ENCODE data around the gene RMND5A.
"Not testable (repeated sequence)": the region's sequence is repeated elsewhere in the genome, so short reads cannot be mapped to it uniquely, and the experiment has no call there.

RMND5A gene

GRCh38 chr2:86714579-86715173 is 5.4 kb upstream of the RMND5A start:
- DNase-seq, result not testable (repeated sequence)

- not testable (repeated sequence) for DNase-seq
These were observed 841 bp upstream of the RMND5A start for GRCh38 chr2:86719263-86719636.

- DNase-seq, result not testable (repeated sequence)
These were observed 639 bp downstream of the RMND5A start for GRCh38 chr2:86720540-86721320.

- not testable (repeated sequence) for DNase-seq
These were observed 5.6 kb downstream of the RMND5A start for GRCh38 chr2:86725706-86726105.

- DNase-seq, result not testable (repeated sequence)
These were observed 12.0 kb downstream of the RMND5A start for GRCh38 chr2:86732040-86732525.

GRCh38 chr2:86732837-86733236 is 12.7 kb downstream of the RMND5A start:
- not testable (repeated sequence) for DNase-seq

GRCh38 chr2:86733528-86733927 is 13.4 kb downstream of the RMND5A start:
- not testable (repeated sequence) for DNase-seq

- DNase-seq, result not testable (repeated sequence)
These were observed 14.8 kb downstream of the RMND5A start for GRCh38 chr2:86734896-86735295.

GRCh38 chr2:86739485-86739884 is 19.4 kb downstream of the RMND5A start:
- not testable (repeated sequence) for DNase-seq

GRCh38 chr2:86739889-86740288 is 19.8 kb downstream of the RMND5A start:
- DNase-seq, result not testable (repeated sequence)

- DNase-seq, result not testable (repeated sequence)
These were observed 21.9 kb downstream of the RMND5A start for GRCh38 chr2:86741889-86742498.

GRCh38 chr2:86744152-86744551 is 24.1 kb downstream of the RMND5A start:
- DNase-seq, result no peak

- DNase-seq, result no peak
These were observed 26.8 kb downstream of the RMND5A start for GRCh38 chr2:86746939-86747338.

- no peak for DNase-seq
These were observed 27.9 kb downstream of the RMND5A start for GRCh38 chr2:86747711-86748639.

- no peak for DNase-seq
These were observed 30.2 kb downstream of the RMND5A start for GRCh38 chr2:86750240-86750839.

- no peak for DNase-seq
These were observed 31.7 kb downstream of the RMND5A start for GRCh38 chr2:86751778-86752177.

GRCh38 chr2:86752934-86753333 is 32.8 kb downstream of the RMND5A start:
- DNase-seq, result no peak

GRCh38 chr2:86753606-86754005 is 33.5 kb downstream of the RMND5A start:
- no peak for DNase-seq

GRCh38 chr2:86758405-86758804 is 38.3 kb downstream of the RMND5A start:
- no peak for DNase-seq

GRCh38 chr2:86760371-86760770 is 40.3 kb downstream of the RMND5A start:
- DNase-seq, result no peak

GRCh38 chr2:86764661-86765309 is 44.7 kb downstream of the RMND5A start:
- peak in 1 of 2 experiments; percentile 33 for DNase-seq

GRCh38 chr2:86765310-86765695 is 45.2 kb downstream of the RMND5A start:
- no peak for DNase-seq

Measured in NCI-H446 (cell line).